Measurements from ENCODE around the gene LMO4. TPM values are rescaled to one million over a fixed set of nuclear protein-coding genes. Genes with fewer than 3 reads are reported as not detected.

Gene LMO4, protein sequence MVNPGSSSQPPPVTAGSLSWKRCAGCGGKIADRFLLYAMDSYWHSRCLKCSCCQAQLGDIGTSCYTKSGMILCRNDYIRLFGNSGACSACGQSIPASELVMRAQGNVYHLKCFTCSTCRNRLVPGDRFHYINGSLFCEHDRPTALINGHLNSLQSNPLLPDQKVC
- 10 to 100 TPM; 29.6 to 47.3 (median 35.8) TPM for total RNA-seq

DNA sequence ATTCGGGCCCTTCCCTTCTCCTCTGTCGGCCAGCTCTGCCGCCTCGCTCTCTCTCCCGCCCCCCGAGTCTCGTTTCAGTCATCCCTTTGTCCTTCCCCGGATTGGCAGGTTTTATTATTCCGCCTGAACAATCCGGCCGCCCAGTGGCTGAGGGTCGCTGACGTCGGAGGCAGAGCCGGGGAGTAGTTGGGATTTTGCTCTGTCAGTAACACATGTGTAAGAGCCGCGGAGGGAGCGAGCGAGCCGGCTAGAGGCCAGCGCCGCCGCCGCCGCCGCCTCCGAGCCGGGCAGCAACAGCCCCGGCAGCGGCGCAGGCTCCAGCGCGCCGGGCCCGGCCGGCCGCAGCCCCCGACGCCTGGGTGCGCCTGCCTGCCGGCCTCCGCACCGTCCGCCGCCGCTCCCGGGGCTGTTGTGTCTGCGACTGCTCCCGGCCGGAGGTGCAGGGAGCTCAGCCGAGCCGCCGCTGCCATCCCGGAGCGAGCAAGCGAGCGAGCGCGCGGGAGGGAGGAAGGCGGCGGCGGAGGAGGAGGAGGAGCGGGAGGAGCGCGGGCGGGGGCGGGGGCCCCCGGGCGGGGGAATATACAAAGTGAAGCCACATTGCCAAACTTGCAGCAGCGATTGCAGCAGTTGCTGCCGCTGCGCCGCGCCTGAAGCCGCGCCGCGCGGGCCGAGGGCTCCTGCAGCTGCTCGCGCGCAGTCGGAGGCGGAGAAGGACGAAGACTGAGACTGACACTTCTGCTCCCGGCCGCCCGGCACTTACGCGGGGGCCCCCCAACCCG is at the start of gene LMO4:
Gene LMO4 (plus strand): TSS at position 609 of the 779 bp plus-strand sequence. CDS start 3,136 bp downstream, outside the sequence.
- intact Hi-C loops (cut with DNase I; ENCODE audit: low total_unique reads) (loop anchor here (2.0 to 10.0 kb wide), 3 partner anchors 414 to 1356 kb away; partner anchors contain the start of genes HS2ST1, ODF2L, PKN2 and SELENOF), in situ Hi-C loops (cut with MboI; ENCODE audit: low sequenced_read_pairs in 4 of 4) (loop anchor here in 3 of 4 donors (10.0 to 25.0 kb wide), 4 partner anchors 416 to 1359 kb away; partner anchors contain the start of genes HS2ST1 (in 1 of the 3), PKN2 (in 1 of the 3), SELENOF (in 1 of the 3) and SH3GLB1 (in 1 of the 3))
- no peaks in the 10 kb centered on the region for H3K27me3 ChIP-seq

DNA sequence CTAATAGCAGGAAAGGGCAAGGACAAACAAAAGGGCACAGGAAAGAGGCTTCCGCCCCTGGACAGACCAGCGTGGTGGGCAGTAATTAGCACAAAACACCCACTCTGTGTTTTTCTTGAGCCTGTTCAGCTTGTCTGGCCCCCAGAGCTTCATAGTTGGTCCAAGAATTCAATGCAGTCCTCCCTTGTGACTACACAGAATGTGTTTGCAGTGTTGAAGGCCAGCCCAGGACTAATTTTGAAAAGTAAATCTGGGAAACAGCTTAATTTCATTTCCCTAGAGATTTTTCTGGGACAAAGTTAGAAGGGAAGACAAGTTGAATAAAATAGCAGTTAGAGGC is 49.2 kb upstream of the LMO4 start:
- Histone ChIP-seq H3K4me1 (peaks cover 0 to 22% of the 10 kb centered on the region in 2 donors), H3K27ac (peak overlapping the region; percentile 11 to 65 (median 34)), H3K27me3 (no peaks in the 10 kb centered on the region), H3K9me3 (no peaks in the 10 kb centered on the region), H3K4me3 (no peak overlapping the region), H3K36me3 (no peaks in the 10 kb centered on the region)
- intact Hi-C loops (cut with DNase I; ENCODE audit: low total_unique reads), result no loop called here
- TF ChIP-seq, protein P1, sequence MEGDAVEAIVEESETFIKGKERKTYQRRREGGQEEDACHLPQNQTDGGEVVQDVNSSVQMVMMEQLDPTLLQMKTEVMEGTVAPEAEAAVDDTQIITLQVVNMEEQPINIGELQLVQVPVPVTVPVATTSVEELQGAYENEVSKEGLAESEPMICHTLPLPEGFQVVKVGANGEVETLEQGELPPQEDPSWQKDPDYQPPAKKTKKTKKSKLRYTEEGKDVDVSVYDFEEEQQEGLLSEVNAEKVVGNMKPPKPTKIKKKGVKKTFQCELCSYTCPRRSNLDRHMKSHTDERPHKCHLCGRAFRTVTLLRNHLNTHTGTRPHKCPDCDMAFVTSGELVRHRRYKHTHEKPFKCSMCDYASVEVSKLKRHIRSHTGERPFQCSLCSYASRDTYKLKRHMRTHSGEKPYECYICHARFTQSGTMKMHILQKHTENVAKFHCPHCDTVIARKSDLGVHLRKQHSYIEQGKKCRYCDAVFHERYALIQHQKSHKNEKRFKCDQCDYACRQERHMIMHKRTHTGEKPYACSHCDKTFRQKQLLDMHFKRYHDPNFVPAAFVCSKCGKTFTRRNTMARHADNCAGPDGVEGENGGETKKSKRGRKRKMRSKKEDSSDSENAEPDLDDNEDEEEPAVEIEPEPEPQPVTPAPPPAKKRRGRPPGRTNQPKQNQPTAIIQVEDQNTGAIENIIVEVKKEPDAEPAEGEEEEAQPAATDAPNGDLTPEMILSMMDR (IDR thresholded peaks at IDR 0.05 in 4 of 5, conservative IDR thresholded peaks at IDR 0.05 in 1 of 5), result no peak
- no peak for TF ChIP-seq POLR2A (IDR thresholded peaks at IDR 0.05)
- ATAC-seq (peak; percentile 53 to 72), DNase-seq (no peak)
- in situ Hi-C loops (cut with MboI; ENCODE audit: low sequenced_read_pairs in 4 of 4), result loop anchor here in 3 of 4 donors (25.0 kb wide), 2 partner anchors 142 to 683 kb away; no protein-coding TSS in a partner anchor

More for the DNA sequence above, at the start of gene LMO4:
- Histone ChIP-seq H3K9me3 (no peaks in the 10 kb centered on the region), H3K36me3 (no peaks in the 10 kb centered on the region), H3K27ac (peak within 1 kb of the TSS; percentile 88 to 99 (median 97)), H3K4me1 (peaks cover 23 to 24% of the 10 kb centered on the region in 2 donors), H3K4me3 (peak within 1 kb of the TSS; percentile 73 to 97 (median 92))
- TF ChIP-seq, protein P1 (IDR thresholded peaks at IDR 0.05 in 4 of 5, conservative IDR thresholded peaks at IDR 0.05 in 1 of 5), result no peak
- TF ChIP-seq POLR2A (IDR thresholded peaks at IDR 0.05), result peak; percentile 89 to 94
- DNase-seq (peak; percentile 97), ATAC-seq (peak; percentile 84 to 85)

DNA sequence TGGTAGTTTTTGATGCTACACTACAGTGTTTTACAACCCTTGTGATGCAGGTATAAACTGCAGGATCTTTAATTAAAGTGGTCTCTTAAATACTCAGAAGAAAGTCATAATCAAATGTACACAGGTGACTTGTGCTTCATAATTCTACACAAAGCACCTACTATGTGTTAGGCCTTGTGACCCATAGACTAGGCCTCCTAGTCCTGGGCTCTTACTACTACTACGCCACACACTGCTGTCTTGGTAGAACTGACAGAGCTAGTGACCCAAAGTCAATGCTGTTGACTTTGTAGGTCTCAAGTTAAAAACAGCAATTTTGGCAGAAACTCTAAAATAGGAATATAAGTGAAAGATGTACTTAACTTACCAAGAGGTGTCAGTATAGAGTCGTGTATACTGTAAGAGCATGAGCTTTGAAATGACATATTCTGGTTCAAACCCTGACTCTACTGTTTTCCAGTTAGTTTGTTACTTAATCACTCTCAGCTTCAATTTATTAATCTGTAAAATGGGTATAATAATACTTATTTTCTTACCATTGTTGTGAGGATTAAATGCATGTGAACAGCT is 48.6 kb upstream of the LMO4 start:
- Histone ChIP-seq H3K9me3 (no peaks in the 10 kb centered on the region), H3K27ac (peak overlapping the region; percentile 11 to 65 (median 17)), H3K4me1 (peaks cover 0 to 22% of the 10 kb centered on the region in 2 donors), H3K27me3 (no peaks in the 10 kb centered on the region), H3K4me3 (no peak overlapping the region), H3K36me3 (no peaks in the 10 kb centered on the region)
- no peak for TF ChIP-seq POLR2A (IDR thresholded peaks at IDR 0.05)
- TF ChIP-seq, protein P1 (IDR thresholded peaks at IDR 0.05 in 4 of 5, conservative IDR thresholded peaks at IDR 0.05 in 1 of 5), result no peak
- no peak for DNase-seq
- intact Hi-C loops (cut with DNase I; ENCODE audit: low total_unique reads) (no loop called here), in situ Hi-C loops (cut with MboI; ENCODE audit: low sequenced_read_pairs in 4 of 4) (loop anchor here in 3 of 4 donors (25.0 kb wide), 2 partner anchors 143 to 682 kb away; no protein-coding TSS in a partner anchor)
- no peak for ATAC-seq

DNA sequence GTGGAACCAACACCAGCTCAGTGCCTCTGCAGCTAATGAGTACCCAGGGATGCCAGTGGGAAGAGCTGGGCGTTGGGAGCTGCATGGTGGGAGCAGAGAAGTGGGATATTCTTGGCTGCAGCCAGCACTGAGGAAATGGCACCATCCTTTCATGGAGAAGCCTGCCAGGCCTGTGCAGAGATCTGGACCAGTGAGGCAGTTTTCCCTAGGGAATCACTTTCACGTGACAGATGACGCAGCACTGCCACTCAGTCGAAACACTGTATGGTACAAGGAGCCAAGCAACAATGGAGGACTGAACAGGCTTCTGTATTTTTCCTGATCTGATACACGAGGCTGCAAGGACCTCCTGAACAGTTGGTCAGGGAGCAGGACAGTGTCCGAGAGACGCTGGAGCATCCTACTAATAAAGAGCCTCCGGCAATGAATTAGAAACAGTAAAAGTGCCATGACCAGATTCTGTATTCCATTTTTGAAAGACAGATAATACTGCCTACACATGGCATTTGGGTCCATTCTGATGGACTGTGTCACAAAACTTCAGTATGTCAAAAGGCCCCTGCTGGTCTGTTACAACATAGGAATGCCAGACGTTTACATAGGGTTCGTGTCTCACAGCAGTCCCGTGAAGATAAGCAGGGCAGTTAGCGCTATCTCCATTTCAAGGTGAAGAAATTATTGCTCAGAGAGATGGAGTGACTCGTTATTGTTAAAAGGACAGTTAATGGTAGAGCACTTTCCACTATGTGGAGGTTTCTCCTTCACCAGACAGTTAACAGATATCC is 44.0 kb upstream of the LMO4 start:
- no peak for DNase-seq
- no peaks in the 10 kb centered on the region for H3K36me3 ChIP-seq
- no peak for ATAC-seq
- intact Hi-C loops (cut with DNase I; ENCODE audit: low total_unique reads), result no loop called here
- H3K27ac ChIP-seq, result no peak overlapping the region
- TF ChIP-seq, protein P1 (IDR thresholded peaks at IDR 0.05 in 4 of 5, conservative IDR thresholded peaks at IDR 0.05 in 1 of 5), result no peak
- TF ChIP-seq POLR2A (IDR thresholded peaks at IDR 0.05), result no peak
- in situ Hi-C loops (cut with MboI; ENCODE audit: low sequenced_read_pairs in 4 of 4), result loop anchor here in 3 of 4 donors (25.0 kb wide), 2 partner anchors 147 to 678 kb away; no protein-coding TSS in a partner anchor
- H3K4me3 ChIP-seq, result no peak overlapping the region
- no peaks in the 10 kb centered on the region for H3K27me3 ChIP-seq
- H3K4me1 ChIP-seq, result peaks cover 0 to 7% of the 10 kb centered on the region in 2 donors
- H3K9me3 ChIP-seq, result no peaks in the 10 kb centered on the region

All from gastrocnemius medialis (tissue), 4 donors.